Neuronal stem cell (in vitro differentiated cells): ENCODE results near the gene THRAP3.

Experiments
- DNase-seq: peaks from one replicate; pipeline ENCODE4 v3.0.0-alpha.2; 2013; ENCODE audit warnings: low spot score
- H2AFZ ChIP-seq: one replicate; pipeline ENCODE4 v1.6.1; 2013; ENCODE audit warnings: mild to moderate bottlenecking, low read length, inconsistent platforms
- H2AK5ac ChIP-seq: 2 replicates; pipeline ENCODE4 v1.6.1; 2013; ENCODE audit warnings: low read depth, mild to moderate bottlenecking, inconsistent platforms, low read length, moderate library complexity, mixed read lengths
- H2BK120ac ChIP-seq: 2 replicates; pipeline ENCODE4 v1.6.1; 2013; ENCODE audit warnings: low read depth, mild to moderate bottlenecking, inconsistent platforms, low read length, moderate library complexity, mixed read lengths
- H2BK12ac ChIP-seq: one replicate; pipeline ENCODE4 v1.6.1; 2013; ENCODE audit warnings: low read length, inconsistent platforms
- H2BK15ac ChIP-seq: 2 replicates; pipeline ENCODE4 v1.6.1; 2013; ENCODE audit warnings: mild to moderate bottlenecking, low read length, inconsistent platforms, mixed read lengths
- H2BK5ac ChIP-seq: one replicate; pipeline ENCODE4 v1.6.1; 2013; ENCODE audit warnings: inconsistent platforms, mild to moderate bottlenecking, low read length, moderate library complexity
- H3K14ac ChIP-seq: one replicate; pipeline ENCODE4 v1.6.1; 2013; ENCODE audit warnings: low read length, inconsistent platforms
- H3K18ac ChIP-seq: 2 replicates; pipeline ENCODE4 v1.6.1; 2013; ENCODE audit warnings: low read length, inconsistent platforms
- H3K23ac ChIP-seq: 2 replicates; pipeline ENCODE4 v1.6.1; 2013; ENCODE audit warnings: low read depth, mild to moderate bottlenecking, mixed read lengths, low read length, inconsistent platforms; ENCODE audit not compliant: poor library complexity
- H3K27ac ChIP-seq: replicated peaks from 3 replicates; pipeline ENCODE4 v1.5.1; 2013; ENCODE audit warnings: low read length, inconsistent platforms
- H3K27me3 ChIP-seq, 3 experiments: 2 replicates each; pipeline ENCODE4 v1.6.1; 2013; ENCODE audit warnings: low read length in 3 of 3, mild to moderate bottlenecking in 2 of 3, inconsistent platforms in 1 of 3, low read depth in 1 of 3, mixed read lengths in 1 of 3, moderate library complexity in 1 of 3; ENCODE audit not compliant: control insufficient read depth in 3 of 3, insufficient read depth in 3 of 3
- H3K36me3 ChIP-seq, 2 donors: replicated peaks in 1 of 2; 2 replicates each; pipeline ENCODE4 v1.6.1; 2013; ENCODE audit warnings: low read length in 2 of 2; ENCODE audit not compliant: control insufficient read depth in 2 of 2, insufficient read depth in 2 of 2
- H3K4ac ChIP-seq: 2 replicates; pipeline ENCODE4 v1.6.1; 2013; ENCODE audit warnings: inconsistent platforms, mild to moderate bottlenecking, low read length, moderate library complexity
- H3K4me1 ChIP-seq, 2 donors: 1 replicate in 1 of 2; 2 replicates in 1 of 2; pipeline ENCODE4 v1.6.1; 2013; ENCODE audit warnings: low read length in 2 of 2, low read depth in 1 of 2; ENCODE audit not compliant: control insufficient read depth in 2 of 2, insufficient read depth in 1 of 2
- H3K4me2 ChIP-seq: one replicate; pipeline ENCODE4 v1.6.1; 2013; ENCODE audit warnings: mild to moderate bottlenecking, low read length, inconsistent platforms; ENCODE audit not compliant: insufficient read depth, poor library complexity, severe bottlenecking
- H3K4me3 ChIP-seq, 2 donors: 2 replicates each; pipeline ENCODE4 v1.5.1; 2013; ENCODE audit warnings: low read length in 2 of 2, mild to moderate bottlenecking in 2 of 2, inconsistent platforms in 1 of 2, moderate library complexity in 1 of 2
- H3K79me1 ChIP-seq: one replicate; pipeline ENCODE4 v1.6.1; 2013; ENCODE audit warnings: low read depth, mild to moderate bottlenecking, inconsistent platforms, low read length, moderate library complexity
- H3K9ac ChIP-seq: one replicate; pipeline ENCODE4 v1.6.1; 2013; ENCODE audit warnings: mild to moderate bottlenecking, low read depth, low read length, inconsistent platforms; ENCODE audit not compliant: poor library complexity
- H3K9me3 ChIP-seq, 2 donors: replicated peaks in 1 of 2; 2 replicates each; pipeline versions ENCODE3 to v1.6.1; 2013; ENCODE audit warnings: low read length in 2 of 2, mild to moderate bottlenecking in 2 of 2, inconsistent platforms in 1 of 2, low read depth in 1 of 2, mixed read lengths in 1 of 2, moderate library complexity in 1 of 2; ENCODE audit not compliant: control insufficient read depth in 2 of 2, insufficient read depth in 1 of 2
- H4K8ac ChIP-seq: one replicate; pipeline ENCODE4 v1.6.1; 2013; ENCODE audit warnings: low read depth, mild to moderate bottlenecking, inconsistent platforms, low read length, moderate library complexity
- H4K91ac ChIP-seq: one replicate; pipeline ENCODE4 v1.6.1; 2013; ENCODE audit warnings: low read length, low read depth, mild to moderate bottlenecking, inconsistent platforms; ENCODE audit not compliant: poor library complexity
- WGBS, 2 donors: extraction: QIAGEN DNeasy Blood & Tissue Kit; methylation state at CpG; one replicate each; pipeline ENCODE4 v1.1.7; 2013; ENCODE audit warnings: missing lambda C conversion rate in 2 of 2, mixed read lengths in 1 of 2; ENCODE audit not compliant: insufficient read length in 2 of 2, insufficient replicate concordance in 1 of 2; ENCODE audit errors: extremely low coverage in 2 of 2; 5-methylcytosine and 5-hydroxymethylcytosine counted together

Gene THRAP3

GRCh38 chr1:36176106-36176949 lies 47.9 kb upstream of the THRAP3 start:
- peaks cover 64 to 98% of the 10 kb centered on the region in 2 donors for H3K36me3 ChIP-seq
- no peak overlapping the region for H2BK15ac ChIP-seq
- no peak overlapping the region for H3K27ac ChIP-seq
- H2BK5ac ChIP-seq: peak overlapping the region; percentile 32
- H4K91ac ChIP-seq: no peak overlapping the region
- peaks cover 0 to 20% of the 10 kb centered on the region in 2 donors for H3K4me1 ChIP-seq
- H2BK12ac ChIP-seq: no peak overlapping the region
- no peak for DNase-seq
- no peak overlapping the region for H2BK120ac ChIP-seq
- H3K23ac ChIP-seq: peak overlapping the region; percentile 70
- H3K9me3 ChIP-seq: peaks cover 0 to 2% of the 10 kb centered on the region in 2 donors
- no peak overlapping the region for H3K4me2 ChIP-seq
- peaks cover 14% of the 10 kb centered on the region for H3K79me1 ChIP-seq
- WGBS, 2 donors: no CpG with 5 or more reads among the region's 76 CpGs
- H4K8ac ChIP-seq: peak overlapping the region; percentile 6
- H3K14ac ChIP-seq: no peak overlapping the region
- H3K18ac ChIP-seq: peak overlapping the region; percentile 87
- H3K4me3 ChIP-seq: no peak overlapping the region
- no peak overlapping the region for H2AFZ ChIP-seq
- no peak overlapping the region for H3K9ac ChIP-seq
- no peaks in the 10 kb centered on the region for H3K27me3 ChIP-seq
- no peak overlapping the region for H2AK5ac ChIP-seq
- H3K4ac ChIP-seq: no peak overlapping the region

DNA sequence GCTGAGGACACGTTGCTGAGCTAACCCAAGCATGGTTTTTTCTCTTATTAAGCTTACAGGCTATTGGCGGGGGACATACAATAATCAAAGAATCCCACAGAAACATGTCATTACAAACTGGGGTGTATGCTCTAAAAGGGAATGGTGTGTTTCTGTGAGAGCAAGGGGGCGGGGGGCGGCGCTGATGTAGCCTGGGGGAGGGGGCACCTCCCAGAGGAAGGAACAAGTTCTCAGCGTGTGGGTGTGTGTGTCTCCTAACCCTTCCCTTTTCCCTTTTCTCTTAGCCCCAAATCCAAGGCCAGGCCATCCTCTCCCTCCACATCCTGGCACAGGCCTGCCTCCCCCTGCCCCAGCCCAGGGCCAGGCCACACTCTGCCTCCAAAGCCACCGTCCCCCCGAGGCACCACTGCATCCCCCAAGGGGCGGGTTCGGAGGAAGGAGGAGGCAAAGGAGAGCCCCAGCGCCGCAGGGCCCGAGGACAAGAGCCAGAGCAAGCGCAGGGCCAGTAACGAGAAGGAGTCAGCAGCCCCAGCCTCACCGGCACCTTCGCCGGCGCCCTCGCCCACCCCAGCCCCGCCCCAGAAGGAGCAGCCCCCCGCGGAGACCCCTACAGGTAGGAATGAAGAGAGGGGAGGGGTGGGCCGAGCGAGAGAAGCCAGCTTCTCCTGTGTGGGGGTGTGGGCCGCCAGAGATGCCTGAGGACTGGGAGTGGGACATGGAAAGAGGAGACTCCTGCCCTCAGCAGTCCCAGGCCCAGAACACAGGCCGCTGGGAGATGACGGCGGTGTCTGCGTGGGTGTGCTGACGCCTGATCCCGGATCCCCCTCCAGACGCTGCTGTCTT lies 46.4 kb upstream of the THRAP3 start:
- peaks cover 0 to 21% of the 10 kb centered on the region in 2 donors for H3K4me1 ChIP-seq
- no peak overlapping the region for H2BK120ac ChIP-seq
- no peak overlapping the region for H2AFZ ChIP-seq
- DNase-seq: no peak
- H3K27me3 ChIP-seq: no peaks in the 10 kb centered on the region
- H3K4me2 ChIP-seq: no peak overlapping the region
- no peak overlapping the region for H3K27ac ChIP-seq
- peaks cover 57 to 93% of the 10 kb centered on the region in 2 donors for H3K36me3 ChIP-seq
- peak overlapping the region; percentile 19 for H3K18ac ChIP-seq
- H3K79me1 ChIP-seq: peaks cover 14% of the 10 kb centered on the region
- peak overlapping the region; percentile 47 for H2AK5ac ChIP-seq
- peaks cover 0 to 2% of the 10 kb centered on the region in 2 donors for H3K9me3 ChIP-seq
- no peak overlapping the region for H3K23ac ChIP-seq
- H4K91ac ChIP-seq: no peak overlapping the region
- no peak overlapping the region for H4K8ac ChIP-seq
- peak overlapping the region; percentile 10 for H3K9ac ChIP-seq
- no peak overlapping the region for H2BK5ac ChIP-seq
- H2BK15ac ChIP-seq: no peak overlapping the region
- H3K4ac ChIP-seq: no peak overlapping the region
- no peak overlapping the region for H3K4me3 ChIP-seq
- peak overlapping the region; percentile 91 for H3K14ac ChIP-seq
- H2BK12ac ChIP-seq: no peak overlapping the region
- no CpG with 5 or more reads among the region's 33 CpGs for WGBS, 2 donors

DNA sequence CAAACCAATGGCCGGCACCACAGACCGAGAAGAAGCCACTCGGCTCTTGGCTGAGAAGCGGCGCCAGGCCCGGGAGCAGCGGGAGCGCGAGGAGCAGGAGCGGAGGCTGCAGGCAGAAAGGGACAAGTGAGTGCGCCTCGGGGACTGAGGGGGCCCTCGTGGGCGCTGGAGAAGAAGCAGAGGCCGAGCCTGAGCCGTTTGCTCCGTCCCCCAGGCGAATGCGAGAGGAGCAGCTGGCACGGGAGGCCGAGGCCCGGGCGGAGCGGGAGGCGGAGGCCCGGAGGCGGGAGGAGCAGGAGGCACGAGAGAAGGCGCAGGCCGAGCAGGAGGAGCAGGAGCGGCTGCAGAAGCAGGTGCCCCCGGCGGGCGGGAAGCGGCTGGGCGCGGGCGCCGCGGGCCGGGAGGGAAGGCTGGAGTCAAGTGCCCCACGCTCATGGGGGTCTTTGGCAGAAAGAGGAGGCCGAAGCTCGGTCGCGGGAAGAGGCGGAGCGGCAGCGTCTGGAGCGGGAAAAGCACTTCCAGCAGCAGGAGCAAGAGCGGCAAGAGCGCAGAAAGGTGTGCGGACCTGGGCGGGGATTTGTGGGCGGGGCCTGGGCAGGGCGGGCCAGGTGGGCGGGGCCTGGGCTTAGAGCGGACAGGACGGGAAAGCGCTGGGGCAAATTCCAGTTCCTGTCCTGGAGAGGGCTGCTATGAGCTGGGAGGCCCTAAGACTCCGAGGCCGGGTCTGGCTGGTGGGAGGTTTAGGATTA lies 45.6 kb upstream of the THRAP3 start:
- peak overlapping the region; percentile 65 for H3K9ac ChIP-seq
- H3K4me2 ChIP-seq: peak overlapping the region; percentile 37
- H3K36me3 ChIP-seq: peaks cover 52 to 92% of the 10 kb centered on the region in 2 donors
- H3K79me1 ChIP-seq: peaks cover 14% of the 10 kb centered on the region
- DNase-seq: no peak
- no peak overlapping the region for H3K4me3 ChIP-seq
- H2BK120ac ChIP-seq: no peak overlapping the region
- peak overlapping the region; percentile 86 for H3K14ac ChIP-seq
- no peak overlapping the region for H3K4ac ChIP-seq
- H2BK5ac ChIP-seq: peak overlapping the region; percentile 20
- WGBS, 2 donors: no CpG with 5 or more reads among the region's 62 CpGs
- H2AK5ac ChIP-seq: peak overlapping the region; percentile 47
- H3K18ac ChIP-seq: peak overlapping the region; percentile 86
- H3K23ac ChIP-seq: peak overlapping the region; percentile 48
- no peak overlapping the region for H2AFZ ChIP-seq
- no peaks in the 10 kb centered on the region for H3K27me3 ChIP-seq
- peaks cover 0 to 2% of the 10 kb centered on the region in 2 donors for H3K9me3 ChIP-seq
- H3K4me1 ChIP-seq: peaks cover 0 to 21% of the 10 kb centered on the region in 2 donors
- H2BK15ac ChIP-seq: no peak overlapping the region
- no peak overlapping the region for H3K27ac ChIP-seq
- H4K8ac ChIP-seq: no peak overlapping the region
- peak overlapping the region; percentile 53 for H2BK12ac ChIP-seq
- H4K91ac ChIP-seq: no peak overlapping the region
